GM12878 (cell line): ENCODE results near the gene CNNM3. TPM values are rescaled to one million over a fixed set of nuclear protein-coding genes. Genes with fewer than 3 reads are reported as not detected.
A peak's percentile ranks its signal among the peaks of the same experiment; 100 is the strongest.

ENCODE experiments used
- ATF2 ChIP-seq: IDR thresholded peaks from 2 replicates; pipeline ENCODE4 v1.6.1; 2012; ENCODE audit warnings: low read length, inconsistent platforms
- ATF7 ChIP-seq: fragments of 450-650 bp; IDR thresholded peaks from 2 replicates; pipeline ENCODE4 v1.6.1; 2016; ENCODE audit warnings: low read depth, mild to moderate bottlenecking
- BCL11A ChIP-seq: IDR thresholded peaks from 2 replicates; pipeline ENCODE4 v1.6.1; 2011; ENCODE audit warnings: low read depth, low read length
- CHD4 ChIP-seq: fragments of 200-600 bp; sonication (generic); IDR thresholded peaks from 2 replicates; pipeline ENCODE4 v1.6.1; 2016; ENCODE audit warnings: mild to moderate bottlenecking
- CTCF ChIP-seq, 3 experiments: IDR thresholded peaks in 2 of 3; conservative IDR thresholded peaks in 1 of 3; 2 replicates each; pipeline ENCODE4 v1.5.1; 2011; ENCODE audit warnings: low read depth in 3 of 3, low read length in 3 of 3, mild to moderate bottlenecking in 3 of 3, control low read depth in 2 of 3, moderate library complexity in 2 of 3, inconsistent platforms in 1 of 3, mixed read lengths in 1 of 3; ENCODE audit not compliant: control insufficient read depth in 2 of 3, insufficient read depth in 1 of 3; ENCODE audit errors: extremely low read depth in 1 of 3
- E2F4 ChIP-seq: IDR thresholded peaks from 2 replicates; pipeline ENCODE4 v1.6.1; 2012; ENCODE audit warnings: low read depth, low read length, improper control_type of control experiment
- EED ChIP-seq: sonication (generic); IDR thresholded peaks from 2 replicates; pipeline ENCODE4 v1.6.1; 2016; ENCODE audit warnings: antibody characterized with exemption, low read depth
- ETV6 ChIP-seq, 2 experiments: fragments of 450-650 bp in 1 of 2; IDR thresholded peaks in 1 of 2; conservative IDR thresholded peaks in 1 of 2; 2 replicates each; pipeline ENCODE4 v1.6.1; 2014; ENCODE audit warnings: antibody characterized with exemption in 1 of 2, borderline replicate concordance in 1 of 2, low read depth in 1 of 2, mild to moderate bottlenecking in 1 of 2, moderate library complexity in 1 of 2
- FOS ChIP-seq: IDR thresholded peaks from 3 replicates; pipeline ENCODE4 v1.6.1; 2011; ENCODE audit warnings: borderline replicate concordance; ENCODE audit not compliant: insufficient read length; ENCODE audit errors: extremely low read depth
- IKZF2 ChIP-seq, 2 experiments: fragments of 450-650 bp; IDR thresholded peaks; 2 replicates each; pipeline ENCODE4 v1.6.1; 2017; ENCODE audit warnings: mild to moderate bottlenecking in 2 of 2, moderate library complexity in 2 of 2
- MTA2 ChIP-seq: fragments of 450-650 bp; IDR thresholded peaks from 2 replicates; pipeline ENCODE4 v1.6.1; 2016; ENCODE audit warnings: low read depth, mild to moderate bottlenecking, moderate library complexity
- MYC ChIP-seq: IDR thresholded peaks from 2 replicates; pipeline ENCODE4 v1.6.1; 2011; ENCODE audit warnings: mild to moderate bottlenecking, low read length, moderate library complexity, inconsistent platforms; ENCODE audit not compliant: insufficient read depth, insufficient replicate concordance, insufficient read length, severe bottlenecking
- NBN ChIP-seq: fragments of 450-650 bp; IDR thresholded peaks from 2 replicates; pipeline ENCODE4 v1.6.1; 2016
- NFYB ChIP-seq: IDR thresholded peaks from 2 replicates; pipeline ENCODE4 v1.6.1; 2011; ENCODE audit warnings: low read depth, mild to moderate bottlenecking, low read length, improper control_type of control experiment, moderate library complexity; ENCODE audit not compliant: insufficient read depth
- PAX8 ChIP-seq: fragments of 450-650 bp; IDR thresholded peaks from 2 replicates; pipeline ENCODE4 v1.6.1; 2017; ENCODE audit warnings: mild to moderate bottlenecking, moderate library complexity
- POLR2AphosphoS2 ChIP-seq: IDR thresholded peaks from 2 replicates; pipeline ENCODE4 v1.6.1; 2011; ENCODE audit warnings: low read depth, mild to moderate bottlenecking, low read length, improper control_type of control experiment, moderate library complexity
- RELA ChIP-seq: fragments of 450-650 bp; IDR thresholded peaks from 2 replicates; pipeline ENCODE4 v1.8.0; 2014; ENCODE audit warnings: borderline replicate concordance; ENCODE audit not compliant: partially characterized antibody
- SUZ12 ChIP-seq: fragments of 200-600 bp; sonication (generic); IDR thresholded peaks from one replicate; pipeline ENCODE4 v1.6.1; 2018; ENCODE audit warnings: antibody characterized with exemption, mild to moderate bottlenecking; ENCODE audit not compliant: unreplicated experiment
- polyA plus RNA-seq, 11 experiments: library from polyadenylated mRNA; depleted of rRNA in 4 of 11; unstranded in 6 of 11; stranded (reverse) in 5 of 11; fragments of >200 nt; fragmentation: Nextera tagmentation in 4 of 11; fragmentation: Illumina TruSeq in 1 of 11; extraction: Ambion mirVana in 4 of 11; extraction: Trizol in 1 of 11; gene quantifications; 1 replicate in 1 of 11; 2 replicates in 10 of 11; pipeline versions ENCODE4 v1.2.1 to v1.2.3, GENCODE V29; 2011 to 2016; ENCODE audit warnings: inconsistent platforms in 2 of 11, missing spikeins in 2 of 11, low read depth in 1 of 11
- total RNA-seq, 4 experiments: library from RNA; depleted of rRNA in 3 of 4; stranded (reverse); fragments of >200 nt in 3 of 4; fragmentation: Illumina TruSeq in 1 of 4; extraction: Trizol in 1 of 4; gene quantifications; 2 replicates each; pipeline versions ENCODE4 v1.2.1 to v1.2.3, GENCODE V29; 2013 to 2021

The CNNM3 gene
- total and polyA plus RNA-seq, 10 of the 15 experiments (the other 5 are each of a cell fraction or from before 2014, with no cell fraction given), result 0.72 to 14.3 (median 4.0) TPM

GRCh38 chr2:96873651-96874096 lies 57.6 kb downstream of the CNNM3 start (continued):
- TF ChIP-seq CTCF (IDR thresholded peaks at IDR 0.05 in 2 of 3, conservative IDR thresholded peaks at IDR 0.05 in 1 of 3; ENCODE audit: control insufficient read depth in 2 of 3, extremely low read depth in 1 of 3, insufficient read depth in 1 of 3, low read depth in 3 of 3, low read length in 3 of 3), result no peak
- TF ChIP-seq ATF2, result no peak
- no peak for TF ChIP-seq CHD4
- TF ChIP-seq ETV6 (conservative IDR thresholded peaks at IDR 0.05 in 1 of 2, IDR thresholded peaks at IDR 0.05 in 1 of 2; ENCODE audit: borderline replicate concordance in 1 of 2, low read depth in 1 of 2), result no peak
- TF ChIP-seq PAX8, result no peak
- TF ChIP-seq ATF7, result peak; percentile 20; the same call in 1 of the 2 replicates
- peak; percentile 10; the same call in 1 of the 2 replicates for TF ChIP-seq MTA2
- TF ChIP-seq NFYB, result no peak
- no peak for TF ChIP-seq MYC
- TF ChIP-seq EED, result peak; percentile 91
- no peak for TF ChIP-seq NBN
- no peak for TF ChIP-seq FOS
- no peak for TF ChIP-seq E2F4
- no peak for TF ChIP-seq SUZ12
- no peak for TF ChIP-seq RELA
- no peak for TF ChIP-seq POLR2AphosphoS2
- TF ChIP-seq IKZF2 (IDR thresholded peaks at IDR 0.05), result peak; percentile 84 to 90
- TF ChIP-seq BCL11A, result 0 out of 2 replicates have a peak, but pooled peaks have one; percentile 26
- TF ChIP-seq, all 136 proteins: peak for 11
